DND-41 (cell line): Measurements from ENCODE around the gene PAPPA2.

Experiments
- EZH2 ChIP-seq: IDR thresholded peaks from 3 replicates; pipeline ENCODE4 v1.6.1; 2012; ENCODE audit warnings: borderline replicate concordance, low read depth, mild to moderate bottlenecking, moderate library complexity, low read length, inconsistent platforms; ENCODE audit not compliant: severe bottlenecking
- TF ChIP-seq, protein P1 (sequence below): IDR thresholded peaks from 2 replicates; pipeline ENCODE4 v1.5.1; 2012; ENCODE audit warnings: borderline replicate concordance, low read length, moderate library complexity, mild to moderate bottlenecking; ENCODE audit not compliant: poor library complexity, severe bottlenecking; ENCODE audit errors: extremely low read depth

- no peak for TF ChIP-seq EZH2
- TF ChIP-seq, protein P1, sequence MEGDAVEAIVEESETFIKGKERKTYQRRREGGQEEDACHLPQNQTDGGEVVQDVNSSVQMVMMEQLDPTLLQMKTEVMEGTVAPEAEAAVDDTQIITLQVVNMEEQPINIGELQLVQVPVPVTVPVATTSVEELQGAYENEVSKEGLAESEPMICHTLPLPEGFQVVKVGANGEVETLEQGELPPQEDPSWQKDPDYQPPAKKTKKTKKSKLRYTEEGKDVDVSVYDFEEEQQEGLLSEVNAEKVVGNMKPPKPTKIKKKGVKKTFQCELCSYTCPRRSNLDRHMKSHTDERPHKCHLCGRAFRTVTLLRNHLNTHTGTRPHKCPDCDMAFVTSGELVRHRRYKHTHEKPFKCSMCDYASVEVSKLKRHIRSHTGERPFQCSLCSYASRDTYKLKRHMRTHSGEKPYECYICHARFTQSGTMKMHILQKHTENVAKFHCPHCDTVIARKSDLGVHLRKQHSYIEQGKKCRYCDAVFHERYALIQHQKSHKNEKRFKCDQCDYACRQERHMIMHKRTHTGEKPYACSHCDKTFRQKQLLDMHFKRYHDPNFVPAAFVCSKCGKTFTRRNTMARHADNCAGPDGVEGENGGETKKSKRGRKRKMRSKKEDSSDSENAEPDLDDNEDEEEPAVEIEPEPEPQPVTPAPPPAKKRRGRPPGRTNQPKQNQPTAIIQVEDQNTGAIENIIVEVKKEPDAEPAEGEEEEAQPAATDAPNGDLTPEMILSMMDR = no peak
Observed at GRCh38 chr1:176605176-176605575, 142.2 kb downstream of the PAPPA2 start.
